RKO (cell line): Measurements from ENCODE around the gene MRPL19.
A peak's percentile ranks its signal among the peaks of the same experiment; 100 is the strongest.
"Not testable (repeated sequence)": the region's sequence is repeated elsewhere in the genome, so short reads cannot be mapped to it uniquely, and the experiment has no call there.

ENCODE experiments used
- DNase-seq: peaks from one replicate; pipeline ENCODE4 v3.0.0-alpha.2; 2016; ENCODE audit warnings: low spot score

Gene MRPL19

GRCh38 chr2:75675423-75675822 lies 28.8 kb downstream of the MRPL19 start:
- DNase-seq, result not testable (repeated sequence)

GRCh38 chr2:75675908-75676307 lies 29.3 kb downstream of the MRPL19 start:
- no peak for DNase-seq

GRCh38 chr2:75676464-75676863 lies 29.9 kb downstream of the MRPL19 start:
- no peak for DNase-seq

- no peak for DNase-seq
Observed at GRCh38 chr2:75679556-75679955, 33.0 kb downstream of the MRPL19 start.

- no peak for DNase-seq
Observed at GRCh38 chr2:75680402-75680801, 33.8 kb downstream of the MRPL19 start.

GRCh38 chr2:75683430-75683829 lies 36.8 kb downstream of the MRPL19 start:
- DNase-seq, result not testable (repeated sequence)

GRCh38 chr2:75688196-75688595 lies 41.6 kb downstream of the MRPL19 start:
- no peak for DNase-seq

- peak; percentile 24 for DNase-seq
Observed at GRCh38 chr2:75698918-75699317, 52.3 kb downstream of the MRPL19 start.

- no peak for DNase-seq
Observed at GRCh38 chr2:75702593-75702992, 56.0 kb downstream of the MRPL19 start.

GRCh38 chr2:75703589-75704287 lies 57.2 kb downstream of the MRPL19 start:
- DNase-seq, result no peak

- DNase-seq, result no peak
Observed at GRCh38 chr2:75705921-75706320, 59.3 kb downstream of the MRPL19 start.

- DNase-seq, result peak; percentile 61
Observed at GRCh38 chr2:75707901-75708300, 61.3 kb downstream of the MRPL19 start.

GRCh38 chr2:75709297-75709696 lies 62.7 kb downstream of the MRPL19 start:
- peak; percentile 55 for DNase-seq

GRCh38 chr2:75710220-75710576 lies 63.6 kb downstream of the MRPL19 start:
- DNase-seq, result peak; percentile 66

GRCh38 chr2:75710577-75711253 lies 64.1 kb downstream of the MRPL19 start, which contains the start of gene GCFC2:
GCFC2 (minus strand) TSS chr2:75710915; CDS start chr2:75710855, 60 bp downstream.
- peak; percentile 92 for DNase-seq

GRCh38 chr2:75711590-75711989 lies 65.0 kb downstream of the MRPL19 start:
- not testable (repeated sequence) for DNase-seq

GRCh38 chr2:75716406-75716805 lies 69.8 kb downstream of the MRPL19 start:
- peak; percentile 14 for DNase-seq

GRCh38 chr2:75719616-75720015 lies 73.0 kb downstream of the MRPL19 start:
- no peak for DNase-seq

- no peak for DNase-seq
Observed at GRCh38 chr2:75720525-75720924, 73.9 kb downstream of the MRPL19 start.

GRCh38 chr2:75722687-75723086 lies 76.1 kb downstream of the MRPL19 start:
- DNase-seq, result no peak

- DNase-seq, result no peak
Observed at GRCh38 chr2:75728614-75729419, 82.2 kb downstream of the MRPL19 start.

- DNase-seq, result peak; percentile 22
Observed at GRCh38 chr2:75729861-75730260, 83.3 kb downstream of the MRPL19 start.

GRCh38 chr2:75736276-75736675 lies 89.7 kb downstream of the MRPL19 start:
- DNase-seq, result no peak
